SK-N-SH (cell line): ENCODE results near the gene SOCS7.

Experiments used
- CTCF ChIP-seq: fragments of 200-600 bp; sonication (generic); IDR thresholded peaks from 2 replicates; pipeline ENCODE4 v1.6.1; 2017; ENCODE audit warnings: antibody characterized with exemption, mild to moderate bottlenecking, moderate library complexity
- EZH2phosphoT487 ChIP-seq: fragments of 200-600 bp; sonication (generic); IDR thresholded peaks from 2 replicates; pipeline ENCODE4 v1.6.1; 2017; ENCODE audit warnings: low read depth, mixed run types, mild to moderate bottlenecking, antibody characterized with exemption, moderate library complexity, borderline replicate concordance
- JUND ChIP-seq: IDR thresholded peaks from 2 replicates; pipeline ENCODE4 v1.4.0; 2012
- MXI1 ChIP-seq: IDR thresholded peaks from 2 replicates; pipeline ENCODE4 v1.6.1; 2012; ENCODE audit warnings: mild to moderate bottlenecking, low read depth, low read length, improper control_type of control experiment
- SIN3A ChIP-seq: IDR thresholded peaks from 2 replicates; pipeline ENCODE4 v1.6.1; 2012; ENCODE audit warnings: low read depth, mild to moderate bottlenecking, low read length, moderate library complexity, borderline replicate concordance
- YY1 ChIP-seq: IDR thresholded peaks from 2 replicates; pipeline ENCODE4 v1.4.0; 2012; ENCODE audit warnings: low read depth, mild to moderate bottlenecking

- TF ChIP-seq YY1: no peak
- TF ChIP-seq CTCF: no peak
- no peak for TF ChIP-seq JUND
- TF ChIP-seq EZH2phosphoT487: no peak
- no peak for TF ChIP-seq MXI1
- no peak for TF ChIP-seq SIN3A
Measured at GRCh38 chr17:38404174-38404943, 52.7 kb downstream of the SOCS7 start.
